GM12864 (cell line): ENCODE data around the gene SLC5A8.

Source experiments
- DNase-seq: peaks from one replicate; pipeline ENCODE4 v3.0.0-alpha.2; 2011; ENCODE audit warnings: low read depth
- H3K4me3 ChIP-seq: 2 replicates; pipeline ENCODE4 v1.5.1; 2011; ENCODE audit warnings: mild to moderate bottlenecking, low read depth, low read length, control low read depth
- CTCF ChIP-seq: IDR thresholded peaks from 2 replicates; pipeline ENCODE4 v1.5.1; 2011; ENCODE audit warnings: low read depth, mild to moderate bottlenecking, moderate library complexity, low read length, control low read depth, inconsistent platforms; ENCODE audit errors: missing control alignments

SLC5A8 gene

DNA sequence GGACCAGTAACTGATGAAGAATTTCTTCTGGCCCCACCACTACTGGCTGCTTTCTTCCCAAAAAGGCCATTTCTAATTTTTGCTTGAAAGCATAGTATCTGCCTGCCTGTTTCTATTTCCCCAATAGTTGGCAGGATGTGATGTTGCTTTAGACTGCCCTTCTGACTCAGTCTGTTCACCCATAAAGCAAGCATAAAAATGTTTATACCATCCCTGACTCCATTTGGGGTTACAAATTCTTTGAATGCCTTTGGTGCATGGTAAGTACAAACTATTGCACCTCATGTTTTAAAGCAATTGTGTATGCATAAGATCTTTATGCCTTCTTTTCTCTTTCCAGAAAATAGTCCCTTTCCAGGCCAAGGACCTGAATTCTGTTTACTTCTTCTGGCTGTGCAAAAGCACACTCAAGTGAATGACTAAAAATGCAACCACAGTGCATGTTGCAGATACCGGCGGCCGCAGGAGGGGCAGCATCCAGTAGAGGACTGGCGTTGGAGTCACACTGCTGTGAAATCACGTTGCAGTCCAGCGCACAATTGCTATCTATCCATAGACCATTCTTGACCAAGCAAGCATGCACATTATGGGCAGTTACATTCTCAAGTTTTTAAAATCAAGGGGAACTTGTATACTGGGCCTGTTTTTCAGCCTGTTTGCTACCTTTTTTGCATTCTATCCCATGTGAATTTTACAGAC lies 82.4 kb downstream of the SLC5A8 start:
- no peak for DNase-seq
- no peak for TF ChIP-seq CTCF

GRCh38 chr12:101117842-101118241 lies 92.2 kb downstream of the SLC5A8 start:
- no peak for TF ChIP-seq CTCF
- no peak overlapping the region for H3K4me3 ChIP-seq
- DNase-seq = no peak

More for the DNA sequence above, 82.4 kb downstream of the SLC5A8 start:
- H3K4me3 ChIP-seq = no peak overlapping the region

DNA sequence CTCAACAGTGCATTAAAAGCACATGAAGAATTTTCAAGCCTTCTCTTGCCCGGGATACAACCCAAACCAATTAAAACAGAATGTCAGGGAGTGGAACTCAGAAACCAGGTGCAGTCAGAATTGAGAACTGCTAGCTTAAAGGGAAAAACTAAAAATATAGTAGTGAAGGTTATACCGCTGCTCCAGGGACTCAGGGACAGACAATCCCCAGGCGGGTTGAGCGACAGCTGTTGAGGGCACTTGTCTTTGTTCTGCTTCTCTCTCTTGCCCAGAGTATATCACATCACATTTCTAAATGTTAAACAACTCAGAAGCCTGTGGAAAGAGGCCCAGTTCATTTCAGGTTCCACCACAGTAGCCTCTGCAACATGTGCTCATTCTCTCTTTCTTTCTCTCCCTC lies 93.1 kb downstream of the SLC5A8 start:
- TF ChIP-seq CTCF = no peak
- DNase-seq = no peak
- no peak overlapping the region for H3K4me3 ChIP-seq

DNA sequence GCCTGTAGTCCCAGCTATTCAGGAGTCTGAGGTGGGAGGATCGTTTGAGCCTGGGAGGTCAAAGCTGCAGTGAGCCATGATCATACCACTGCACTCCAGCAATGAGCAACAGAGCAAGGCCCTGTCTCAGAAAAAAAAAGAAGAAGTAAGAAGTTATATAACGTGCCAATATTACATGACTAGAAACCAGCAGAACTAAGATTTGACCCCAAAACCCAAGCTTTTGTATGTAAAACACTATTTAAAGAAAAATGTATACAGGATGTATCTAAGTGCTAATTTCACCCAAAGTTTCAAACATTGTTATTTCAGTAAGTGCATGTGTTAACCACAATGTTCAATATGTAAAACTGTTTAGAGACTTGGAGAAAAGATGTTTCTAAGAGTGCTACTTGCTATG lies 94.7 kb downstream of the SLC5A8 start:
- no peak for TF ChIP-seq CTCF
- DNase-seq = no peak
- no peak overlapping the region for H3K4me3 ChIP-seq

DNA sequence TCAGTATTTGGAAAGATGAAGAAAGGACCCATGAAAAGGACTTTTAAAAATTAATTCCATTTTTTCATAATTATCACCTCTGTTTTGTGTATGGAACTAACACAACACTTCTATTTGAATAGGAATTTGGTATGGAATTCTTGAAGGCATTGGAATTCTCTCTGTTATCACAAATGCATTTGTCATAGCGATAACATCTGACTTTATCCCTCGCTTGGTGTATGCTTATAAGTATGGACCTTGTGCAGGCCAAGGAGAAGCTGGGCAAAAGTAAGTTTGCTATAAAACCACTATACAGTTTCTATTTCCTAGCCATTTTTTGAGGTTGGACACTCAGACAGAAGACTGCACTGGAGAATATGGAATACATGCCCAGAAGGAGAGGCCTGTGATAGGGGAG lies 98.6 kb downstream of the SLC5A8 start:
- no peak overlapping the region for H3K4me3 ChIP-seq
- no peak for TF ChIP-seq CTCF
- DNase-seq = no peak

DNA sequence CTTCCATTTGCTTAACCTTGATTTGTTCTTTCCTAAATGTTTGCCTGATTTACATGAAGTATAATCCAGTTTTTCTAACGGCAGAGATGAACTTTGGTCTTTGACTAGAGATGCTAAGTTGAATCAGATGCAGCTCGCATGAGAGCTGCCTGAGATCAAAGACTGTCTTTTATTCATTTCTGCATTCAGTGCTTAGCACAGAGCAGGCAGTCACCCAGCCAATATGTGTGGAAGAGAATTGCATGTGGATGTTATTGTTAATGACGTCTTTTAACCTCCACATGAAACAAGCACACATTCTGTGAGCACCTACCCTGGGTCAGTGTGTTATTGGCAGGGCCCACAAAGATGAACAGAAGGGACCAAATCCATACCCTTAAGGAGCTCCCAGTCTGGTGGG lies 99.2 kb downstream of the SLC5A8 start:
- H3K4me3 ChIP-seq = no peak overlapping the region
- no peak for DNase-seq
- no peak for TF ChIP-seq CTCF

GRCh38 chr12:101108130-101108529 lies 101.9 kb downstream of the SLC5A8 start:
- TF ChIP-seq CTCF = no peak
- no peak for DNase-seq
- no peak overlapping the region for H3K4me3 ChIP-seq
